PFSK-1 (cell line): ENCODE data around the gene APP.

Experiments used
- FOXP2 ChIP-seq: optimal IDR thresholded peaks from 2 replicates; pipeline ENCODE3; 2011; ENCODE audit warnings: borderline replicate concordance, control low read depth, inconsistent platforms; ENCODE audit not compliant: insufficient read depth; ENCODE audit errors: extremely low read length, extremely low read depth
- POLR2AphosphoS5 ChIP-seq: IDR thresholded peaks from 2 replicates; pipeline ENCODE4 v1.6.1; 2012; ENCODE audit warnings: low read depth, mild to moderate bottlenecking, control low read depth, low read length, moderate library complexity
- REST ChIP-seq, 2 experiments: IDR thresholded peaks; 2 replicates each; pipeline versions ENCODE4 v1.6.1 to v1.8.0; 2011 to 2012; ENCODE audit warnings: low read depth in 2 of 2, low read length in 2 of 2, control low read depth in 1 of 2, inconsistent platforms in 1 of 2, mild to moderate bottlenecking in 1 of 2, moderate library complexity in 1 of 2; ENCODE audit not compliant: insufficient read depth in 1 of 2
- SIN3A ChIP-seq: IDR thresholded peaks from 2 replicates; pipeline ENCODE4 v1.6.1; 2012; ENCODE audit warnings: mild to moderate bottlenecking, low read length, moderate library complexity, borderline replicate concordance; ENCODE audit not compliant: insufficient read depth
- TAF1 ChIP-seq: IDR thresholded peaks from 2 replicates; pipeline ENCODE4 v1.6.1; 2012; ENCODE audit warnings: low read length, control low read depth, borderline replicate concordance; ENCODE audit not compliant: insufficient read depth

APP gene

GRCh38 chr21:25908495-25908894 lies 262.1 kb downstream of the APP start:
- no peak for TF ChIP-seq REST (IDR thresholded peaks at IDR 0.05; ENCODE audit: insufficient read depth in 1 of 2, low read depth in 2 of 2, low read length in 2 of 2)

GRCh38 chr21:25907573-25908275 lies 262.8 kb downstream of the APP start:
- TF ChIP-seq POLR2AphosphoS5 (no peak), SIN3A (no peak), TAF1 (no peak), REST (IDR thresholded peaks at IDR 0.05; ENCODE audit: insufficient read depth in 1 of 2, low read depth in 2 of 2, low read length in 2 of 2) (no peak), FOXP2 (no peak)

GRCh38 chr21:25906587-25906986 lies 264.0 kb downstream of the APP start:
- TF ChIP-seq SIN3A, result no peak
- no peak for TF ChIP-seq TAF1
- TF ChIP-seq POLR2AphosphoS5, result no peak
- TF ChIP-seq REST (IDR thresholded peaks at IDR 0.05; ENCODE audit: insufficient read depth in 1 of 2, low read depth in 2 of 2, low read length in 2 of 2), result no peak
- TF ChIP-seq FOXP2, result no peak

GRCh38 chr21:25905126-25905525 lies 265.4 kb downstream of the APP start:
- no peak for TF ChIP-seq SIN3A
- no peak for TF ChIP-seq REST (IDR thresholded peaks at IDR 0.05; ENCODE audit: insufficient read depth in 1 of 2, low read depth in 2 of 2, low read length in 2 of 2)
- no peak for TF ChIP-seq TAF1
- no peak for TF ChIP-seq FOXP2
- TF ChIP-seq POLR2AphosphoS5, result no peak

- TF ChIP-seq FOXP2 (no peak), TAF1 (no peak), POLR2AphosphoS5 (no peak), REST (IDR thresholded peaks at IDR 0.05; ENCODE audit: insufficient read depth in 1 of 2, low read depth in 2 of 2, low read length in 2 of 2) (no peak), SIN3A (no peak)
Observed at GRCh38 chr21:25904044-25904695, 266.4 kb downstream of the APP start.
